ENCODE results near the gene GNB1L. TPM values are rescaled to one million over a fixed set of nuclear protein-coding genes. Genes with fewer than 3 reads are reported as not detected.

Gene GNB1L
- polyA plus RNA-seq, 1 donor from 2014 or later = 16.5 TPM

DNA sequence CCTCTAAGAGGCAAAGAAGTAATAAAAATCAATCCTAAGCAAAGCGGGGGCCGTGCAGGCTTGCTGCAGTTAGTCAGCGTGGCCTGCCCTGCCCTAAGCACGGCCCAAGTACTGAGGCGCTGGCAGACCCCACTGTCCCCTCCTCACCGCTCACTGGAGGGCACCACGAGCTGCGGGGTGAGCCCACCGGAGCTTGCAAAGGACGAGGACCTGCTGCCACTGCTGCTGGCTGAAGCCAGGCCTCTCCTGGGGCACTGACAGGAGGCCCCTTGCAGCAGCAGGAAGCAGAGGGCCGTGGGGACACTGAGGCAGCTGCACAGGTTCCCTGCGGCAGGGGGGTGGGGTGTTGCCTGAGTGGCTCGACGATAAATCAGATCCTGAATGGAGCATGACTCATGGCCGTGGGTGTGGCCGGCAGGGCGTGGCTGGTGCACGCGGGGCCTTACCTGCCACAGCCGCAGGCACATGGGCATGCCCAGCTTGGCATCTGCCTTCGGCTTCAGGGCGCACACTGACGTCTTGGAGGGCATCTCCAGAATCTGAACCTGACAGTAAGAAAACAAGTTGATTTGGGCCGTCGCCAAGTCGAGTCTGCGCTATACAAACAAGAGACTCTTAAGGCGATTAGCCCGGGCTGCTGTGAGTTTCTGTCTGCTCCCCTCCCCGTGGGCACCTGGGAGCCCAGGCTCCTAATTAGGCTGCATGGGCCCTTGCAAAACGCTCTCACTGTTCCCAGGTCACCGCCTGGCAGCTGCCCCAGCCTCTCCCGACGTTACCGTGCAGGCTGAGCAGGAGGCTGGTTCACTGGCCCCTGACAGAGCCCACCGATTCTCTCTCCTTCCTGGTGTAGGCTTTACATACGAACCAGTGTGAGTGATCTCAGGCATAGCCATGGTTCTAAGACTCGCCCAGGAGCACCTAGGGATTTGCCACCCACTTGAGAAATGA is 48.2 kb downstream of the GNB1L start:
- Histone ChIP-seq H3K27ac (ENCODE audit: low read length) (no peak overlapping the region), H3K4me2 (ENCODE audit: low read length) (no peak overlapping the region), H3K79me2 (replicated peaks; ENCODE audit: insufficient read depth, low read length) (no peaks in the 10 kb centered on the region), H4K20me1 (ENCODE audit: insufficient read depth) (no peaks in the 10 kb centered on the region), H3K27me3 (ENCODE audit: insufficient read depth, low read depth, low read length) (no peaks in the 10 kb centered on the region), H3K9me3 (ENCODE audit: low read length) (no peaks in the 10 kb centered on the region), H2AFZ (ENCODE audit: low read depth, low read length) (no peak overlapping the region), H3K9me2 (ENCODE audit: insufficient read depth, low read length) (no peaks in the 10 kb centered on the region), H3K4me3 (ENCODE audit: low read length) (no peak overlapping the region), H3K9ac (ENCODE audit: low read length) (no peak overlapping the region), H3K36me3 (ENCODE audit: insufficient read depth, low read length) (no peaks in the 10 kb centered on the region), H3F3A (ENCODE audit: insufficient read depth, low read length, poor library complexity, severe bottlenecking) (no peaks in the 10 kb centered on the region)
- TF ChIP-seq TAF1 (IDR thresholded peaks at IDR 0.05; ENCODE audit: low read depth) (no peak), EP300 (conservative IDR thresholded peaks at IDR 0.05; ENCODE audit: poor library complexity, severe bottlenecking) (no peak), POLR2AphosphoS5 (IDR thresholded peaks at IDR 0.05) (no peak)

GRCh38 chr22:19805821-19806212 is 48.9 kb downstream of the GNB1L start:
- H3K4me3 ChIP-seq (ENCODE audit: low read length) = no peak overlapping the region
- no peaks in the 10 kb centered on the region for H3K27me3 ChIP-seq (ENCODE audit: insufficient read depth, low read depth, low read length)
- no peak overlapping the region for H3K9ac ChIP-seq (ENCODE audit: low read length)
- no peak for TF ChIP-seq POLR2AphosphoS5 (IDR thresholded peaks at IDR 0.05)
- no peaks in the 10 kb centered on the region for H3K9me3 ChIP-seq (ENCODE audit: low read length)
- H3K79me2 ChIP-seq (replicated peaks; ENCODE audit: insufficient read depth, low read length) = no peaks in the 10 kb centered on the region
- H4K20me1 ChIP-seq (ENCODE audit: insufficient read depth) = no peaks in the 10 kb centered on the region
- H3K9me2 ChIP-seq (ENCODE audit: insufficient read depth, low read length) = no peaks in the 10 kb centered on the region
- H3F3A ChIP-seq (ENCODE audit: insufficient read depth, low read length, poor library complexity, severe bottlenecking) = no peaks in the 10 kb centered on the region
- no peak overlapping the region for H2AFZ ChIP-seq (ENCODE audit: low read depth, low read length)
- H3K36me3 ChIP-seq (ENCODE audit: insufficient read depth, low read length) = no peaks in the 10 kb centered on the region
- H3K27ac ChIP-seq (ENCODE audit: low read length) = no peak overlapping the region
- H3K4me2 ChIP-seq (ENCODE audit: low read length) = no peak overlapping the region

DNA sequence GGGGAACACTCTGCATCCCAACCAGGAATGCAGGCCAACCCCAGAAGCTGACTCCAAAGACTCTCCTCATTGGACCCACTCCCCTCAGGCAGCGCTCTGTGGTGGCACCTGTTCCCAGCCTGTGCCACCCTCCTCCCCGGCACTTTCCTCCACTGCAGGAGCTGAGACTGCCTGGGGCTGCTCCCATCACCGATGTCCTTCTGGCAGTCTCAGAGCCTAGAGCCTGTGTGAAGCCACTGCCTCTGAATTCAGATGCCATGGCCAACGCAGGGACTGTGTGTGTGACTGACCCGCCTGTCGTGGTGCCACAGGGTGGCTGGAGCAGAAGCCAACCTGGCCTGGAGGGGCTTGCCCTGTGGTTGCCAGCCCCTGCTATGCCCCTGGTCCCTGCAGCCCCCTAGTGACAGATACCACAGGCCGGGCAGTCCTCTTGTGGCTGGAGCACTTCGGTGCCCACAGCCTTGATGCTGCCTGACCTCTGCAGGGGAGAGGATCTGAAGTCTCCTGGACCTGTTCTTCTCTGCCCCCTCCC is 50.9 kb downstream of the GNB1L start:
- H3K9me2 ChIP-seq (ENCODE audit: insufficient read depth, low read length) = no peaks in the 10 kb centered on the region
- H3K4me2 ChIP-seq (ENCODE audit: low read length) = no peak overlapping the region
- no peak overlapping the region for H2AFZ ChIP-seq (ENCODE audit: low read depth, low read length)
- H3K36me3 ChIP-seq (ENCODE audit: insufficient read depth, low read length) = no peaks in the 10 kb centered on the region
- H4K20me1 ChIP-seq (ENCODE audit: insufficient read depth) = no peaks in the 10 kb centered on the region
- no peak overlapping the region for H3K9ac ChIP-seq (ENCODE audit: low read length)
- no peaks in the 10 kb centered on the region for H3K27me3 ChIP-seq (ENCODE audit: insufficient read depth, low read depth, low read length)
- no peak overlapping the region for H3K4me3 ChIP-seq (ENCODE audit: low read length)
- H3K9me3 ChIP-seq (ENCODE audit: low read length) = no peaks in the 10 kb centered on the region
- no peak for TF ChIP-seq TAF1 (IDR thresholded peaks at IDR 0.05; ENCODE audit: low read depth)
- H3K27ac ChIP-seq (ENCODE audit: low read length) = no peak overlapping the region
- H3F3A ChIP-seq (ENCODE audit: insufficient read depth, low read length, poor library complexity, severe bottlenecking) = no peaks in the 10 kb centered on the region
- H3K79me2 ChIP-seq (replicated peaks; ENCODE audit: insufficient read depth, low read length) = no peaks in the 10 kb centered on the region

GRCh38 chr22:19802894-19803735 is 51.6 kb downstream of the GNB1L start:
- Histone ChIP-seq H3K36me3 (ENCODE audit: insufficient read depth, low read length) (no peaks in the 10 kb centered on the region), H3K4me2 (ENCODE audit: low read length) (no peak overlapping the region), H3K79me2 (replicated peaks; ENCODE audit: insufficient read depth, low read length) (no peaks in the 10 kb centered on the region), H3K9me3 (ENCODE audit: low read length) (no peaks in the 10 kb centered on the region), H3K4me3 (ENCODE audit: low read length) (no peak overlapping the region), H3K27ac (ENCODE audit: low read length) (no peak overlapping the region), H4K20me1 (ENCODE audit: insufficient read depth) (no peaks in the 10 kb centered on the region), H2AFZ (ENCODE audit: low read depth, low read length) (no peak overlapping the region), H3K9ac (ENCODE audit: low read length) (no peak overlapping the region), H3F3A (ENCODE audit: insufficient read depth, low read length, poor library complexity, severe bottlenecking) (no peaks in the 10 kb centered on the region), H3K9me2 (ENCODE audit: insufficient read depth, low read length) (no peaks in the 10 kb centered on the region), H3K27me3 (ENCODE audit: insufficient read depth, low read depth, low read length) (no peaks in the 10 kb centered on the region)
- TF ChIP-seq MXI1 (conservative IDR thresholded peaks at IDR 0.05; ENCODE audit: poor library complexity, severe bottlenecking) (no peak), RAD21 (conservative IDR thresholded peaks at IDR 0.05) (no peak)
- TF ChIP-seq, protein P1, sequence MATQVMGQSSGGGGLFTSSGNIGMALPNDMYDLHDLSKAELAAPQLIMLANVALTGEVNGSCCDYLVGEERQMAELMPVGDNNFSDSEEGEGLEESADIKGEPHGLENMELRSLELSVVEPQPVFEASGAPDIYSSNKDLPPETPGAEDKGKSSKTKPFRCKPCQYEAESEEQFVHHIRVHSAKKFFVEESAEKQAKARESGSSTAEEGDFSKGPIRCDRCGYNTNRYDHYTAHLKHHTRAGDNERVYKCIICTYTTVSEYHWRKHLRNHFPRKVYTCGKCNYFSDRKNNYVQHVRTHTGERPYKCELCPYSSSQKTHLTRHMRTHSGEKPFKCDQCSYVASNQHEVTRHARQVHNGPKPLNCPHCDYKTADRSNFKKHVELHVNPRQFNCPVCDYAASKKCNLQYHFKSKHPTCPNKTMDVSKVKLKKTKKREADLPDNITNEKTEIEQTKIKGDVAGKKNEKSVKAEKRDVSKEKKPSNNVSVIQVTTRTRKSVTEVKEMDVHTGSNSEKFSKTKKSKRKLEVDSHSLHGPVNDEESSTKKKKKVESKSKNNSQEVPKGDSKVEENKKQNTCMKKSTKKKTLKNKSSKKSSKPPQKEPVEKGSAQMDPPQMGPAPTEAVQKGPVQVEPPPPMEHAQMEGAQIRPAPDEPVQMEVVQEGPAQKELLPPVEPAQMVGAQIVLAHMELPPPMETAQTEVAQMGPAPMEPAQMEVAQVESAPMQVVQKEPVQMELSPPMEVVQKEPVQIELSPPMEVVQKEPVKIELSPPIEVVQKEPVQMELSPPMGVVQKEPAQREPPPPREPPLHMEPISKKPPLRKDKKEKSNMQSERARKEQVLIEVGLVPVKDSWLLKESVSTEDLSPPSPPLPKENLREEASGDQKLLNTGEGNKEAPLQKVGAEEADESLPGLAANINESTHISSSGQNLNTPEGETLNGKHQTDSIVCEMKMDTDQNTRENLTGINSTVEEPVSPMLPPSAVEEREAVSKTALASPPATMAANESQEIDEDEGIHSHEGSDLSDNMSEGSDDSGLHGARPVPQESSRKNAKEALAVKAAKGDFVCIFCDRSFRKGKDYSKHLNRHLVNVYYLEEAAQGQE (IDR thresholded peaks at IDR 0.05; ENCODE audit: borderline replicate concordance) = no peak
